Nephron progenitor cell (in vitro differentiated cells): Measurements from ENCODE around the gene CDK14.

Experiments
- DNase-seq: peaks from one replicate; pipeline ENCODE4 v3.0.0; 2021
- H3K27ac Mint-ChIP-seq: 2 replicates; pipeline ENCODE4 v1.8.0; 2021; ENCODE audit warnings: mild to moderate bottlenecking, moderate library complexity, mixed read lengths
- H3K27me3 Mint-ChIP-seq: 2 replicates; pipeline ENCODE4 v1.8.0; 2021; ENCODE audit warnings: mild to moderate bottlenecking, low read depth, mixed read lengths; ENCODE audit not compliant: poor library complexity
- H3K36me3 Mint-ChIP-seq: 2 replicates; pipeline ENCODE4 v1.8.0; 2021; ENCODE audit warnings: low read depth, mixed read lengths
- H3K4me1 Mint-ChIP-seq: 2 replicates; pipeline ENCODE4 v1.8.0; 2021; ENCODE audit warnings: mixed read lengths
- H3K4me3 Mint-ChIP-seq: 2 replicates; pipeline ENCODE4 v1.8.0; 2021; ENCODE audit warnings: mild to moderate bottlenecking, moderate library complexity, mixed read lengths
- H3K9me3 Mint-ChIP-seq: 2 replicates; pipeline ENCODE4 v1.8.0; 2021; ENCODE audit warnings: mild to moderate bottlenecking, moderate library complexity, mixed read lengths
- TF ChIP-seq, protein P1 (sequence below): fragments of 200-600 bp; sonication (generic); IDR thresholded peaks from 2 replicates; pipeline ENCODE4 v1.5.0; 2021; ENCODE audit warnings: antibody characterized with exemption

Gene CDK14

DNA sequence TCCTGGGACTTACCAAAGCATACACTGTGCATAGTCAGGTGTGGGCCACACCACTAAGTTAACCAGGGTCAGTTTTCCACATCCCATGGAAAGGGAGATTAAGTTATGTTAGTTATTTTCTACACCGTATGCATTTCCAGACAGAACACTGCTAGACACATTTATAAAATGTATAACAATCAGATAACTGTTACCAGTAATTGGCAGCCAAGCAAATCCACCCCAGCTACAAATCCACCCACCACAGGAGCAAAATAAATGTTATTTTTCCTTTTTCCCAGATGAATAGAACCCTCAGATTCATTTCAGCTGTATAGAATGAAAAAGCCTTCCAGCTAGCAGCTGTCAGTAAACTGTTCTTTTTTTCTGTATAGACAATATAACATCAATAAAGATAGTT lies 411.2 kb downstream of the CDK14 start:
- Mint-ChIP-seq H3K27me3 (no peaks in the 10 kb centered on the region), H3K27ac (peak overlapping the region; percentile 20), H3K4me1 (peaks cover 2% of the 10 kb centered on the region), H3K9me3 (peaks cover 4% of the 10 kb centered on the region), H3K36me3 (peaks cover 44% of the 10 kb centered on the region), H3K4me3 (no peak overlapping the region)
- TF ChIP-seq, protein P1, sequence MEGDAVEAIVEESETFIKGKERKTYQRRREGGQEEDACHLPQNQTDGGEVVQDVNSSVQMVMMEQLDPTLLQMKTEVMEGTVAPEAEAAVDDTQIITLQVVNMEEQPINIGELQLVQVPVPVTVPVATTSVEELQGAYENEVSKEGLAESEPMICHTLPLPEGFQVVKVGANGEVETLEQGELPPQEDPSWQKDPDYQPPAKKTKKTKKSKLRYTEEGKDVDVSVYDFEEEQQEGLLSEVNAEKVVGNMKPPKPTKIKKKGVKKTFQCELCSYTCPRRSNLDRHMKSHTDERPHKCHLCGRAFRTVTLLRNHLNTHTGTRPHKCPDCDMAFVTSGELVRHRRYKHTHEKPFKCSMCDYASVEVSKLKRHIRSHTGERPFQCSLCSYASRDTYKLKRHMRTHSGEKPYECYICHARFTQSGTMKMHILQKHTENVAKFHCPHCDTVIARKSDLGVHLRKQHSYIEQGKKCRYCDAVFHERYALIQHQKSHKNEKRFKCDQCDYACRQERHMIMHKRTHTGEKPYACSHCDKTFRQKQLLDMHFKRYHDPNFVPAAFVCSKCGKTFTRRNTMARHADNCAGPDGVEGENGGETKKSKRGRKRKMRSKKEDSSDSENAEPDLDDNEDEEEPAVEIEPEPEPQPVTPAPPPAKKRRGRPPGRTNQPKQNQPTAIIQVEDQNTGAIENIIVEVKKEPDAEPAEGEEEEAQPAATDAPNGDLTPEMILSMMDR = no peak
- DNase-seq = no peak

GRCh38 chr7:91013078-91013477 lies 417.0 kb downstream of the CDK14 start:
- no peak for DNase-seq
- Mint-ChIP-seq H3K27me3 (no peaks in the 10 kb centered on the region), H3K36me3 (peaks cover 34% of the 10 kb centered on the region), H3K27ac (peak overlapping the region; percentile 19), H3K4me3 (no peak overlapping the region), H3K9me3 (peaks cover 3% of the 10 kb centered on the region), H3K4me1 (peaks cover 12% of the 10 kb centered on the region)
- TF ChIP-seq, protein P1 = no peak

DNA sequence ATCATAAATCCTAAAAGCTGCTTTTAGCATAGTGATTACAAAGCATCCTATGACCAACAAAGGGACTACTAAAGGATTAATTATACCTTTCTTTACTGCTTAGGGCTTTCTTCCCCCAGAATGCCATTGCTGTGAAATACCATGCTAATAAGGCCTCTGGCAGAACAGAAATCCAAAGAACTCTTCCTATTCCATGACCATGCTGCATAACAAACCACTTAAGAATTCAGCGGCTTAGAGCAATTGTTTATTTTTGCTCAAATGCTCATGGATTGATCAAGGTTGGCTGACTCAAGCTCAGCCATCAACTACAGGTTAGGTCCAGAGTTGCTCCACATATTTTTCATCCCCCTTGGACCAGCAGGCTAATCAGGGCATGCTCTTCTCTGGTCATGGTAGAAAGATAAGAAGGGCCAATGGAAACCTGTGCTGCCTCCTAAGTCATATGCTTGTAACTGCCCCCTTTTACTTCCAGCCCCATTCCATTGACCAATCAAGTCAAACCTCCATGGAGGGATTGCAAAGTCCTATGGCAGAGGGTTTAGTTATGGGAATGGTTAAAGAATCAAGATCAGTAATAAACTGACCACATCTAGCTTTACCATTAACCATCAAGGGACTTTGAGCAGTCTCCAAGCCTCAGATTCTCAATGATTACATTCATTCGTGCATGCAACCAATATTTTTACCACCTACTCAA lies 423.7 kb downstream of the CDK14 start:
- Mint-ChIP-seq H3K9me3 (no peaks in the 10 kb centered on the region), H3K27ac (no peak overlapping the region), H3K4me3 (no peak overlapping the region), H3K36me3 (peaks cover 5% of the 10 kb centered on the region), H3K4me1 (no peaks in the 10 kb centered on the region), H3K27me3 (no peaks in the 10 kb centered on the region)
- DNase-seq = no peak
- TF ChIP-seq, protein P1 = no peak

DNA sequence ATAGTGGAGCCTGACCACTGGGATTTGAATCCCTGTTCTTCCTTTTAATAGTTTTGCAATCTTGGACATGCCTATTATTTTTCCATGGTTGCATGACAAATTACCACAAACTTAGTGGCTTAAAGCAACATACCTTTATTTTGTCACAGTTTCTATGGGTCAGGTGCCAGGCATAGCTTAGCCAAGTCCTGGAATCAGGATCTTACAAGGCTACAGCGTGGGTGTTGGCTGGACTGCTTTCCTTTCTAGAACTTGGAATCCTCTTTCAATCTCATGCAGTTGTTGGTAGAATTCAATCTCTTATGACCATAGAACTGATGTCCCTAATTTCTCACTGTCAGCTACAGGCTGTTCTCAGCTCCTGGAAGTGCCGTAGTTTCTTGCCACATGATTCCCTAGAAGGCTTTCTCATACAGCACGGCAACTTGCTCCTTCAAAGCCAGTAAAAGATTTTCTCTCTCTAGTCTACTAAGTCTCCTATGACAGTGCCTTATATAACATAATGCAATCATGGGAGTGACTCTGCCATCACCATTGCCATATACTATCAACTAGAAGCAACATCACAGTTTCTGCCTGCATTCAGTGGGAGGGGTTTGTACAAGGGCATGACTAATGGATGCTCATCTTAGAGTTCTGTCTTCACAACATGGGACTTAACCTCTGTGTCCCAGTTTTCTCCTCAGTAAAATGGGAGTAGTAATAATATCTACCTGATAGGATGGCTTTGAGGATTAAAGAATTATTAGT lies 424.7 kb downstream of the CDK14 start:
- DNase-seq = no peak
- H3K4me1 Mint-ChIP-seq = no peaks in the 10 kb centered on the region
- TF ChIP-seq, protein P1 = no peak
- no peak overlapping the region for H3K4me3 Mint-ChIP-seq
- no peaks in the 10 kb centered on the region for H3K27me3 Mint-ChIP-seq
- no peaks in the 10 kb centered on the region for H3K9me3 Mint-ChIP-seq
- peaks cover 5% of the 10 kb centered on the region for H3K36me3 Mint-ChIP-seq
- H3K27ac Mint-ChIP-seq = no peak overlapping the region

GRCh38 chr7:91021956-91022355 lies 425.8 kb downstream of the CDK14 start:
- no peaks in the 10 kb centered on the region for H3K27me3 Mint-ChIP-seq
- no peak overlapping the region for H3K27ac Mint-ChIP-seq
- H3K4me3 Mint-ChIP-seq = no peak overlapping the region
- DNase-seq = no peak
- H3K4me1 Mint-ChIP-seq = no peaks in the 10 kb centered on the region
- TF ChIP-seq, protein P1 = no peak
- no peaks in the 10 kb centered on the region for H3K9me3 Mint-ChIP-seq
- H3K36me3 Mint-ChIP-seq = no peaks in the 10 kb centered on the region
